AG20443 (cell line): Measurements from ENCODE around the gene ZNF439.
"Not testable (repeated sequence)": the region's sequence is repeated elsewhere in the genome, so short reads cannot be mapped to it uniquely, and the experiment has no call there.

Experiments used
- DNase-seq: peaks from one replicate; pipeline ENCODE4 v3.0.0; 2012; ENCODE audit warnings: low spot score, mixed read lengths

The ZNF439 gene

DNA sequence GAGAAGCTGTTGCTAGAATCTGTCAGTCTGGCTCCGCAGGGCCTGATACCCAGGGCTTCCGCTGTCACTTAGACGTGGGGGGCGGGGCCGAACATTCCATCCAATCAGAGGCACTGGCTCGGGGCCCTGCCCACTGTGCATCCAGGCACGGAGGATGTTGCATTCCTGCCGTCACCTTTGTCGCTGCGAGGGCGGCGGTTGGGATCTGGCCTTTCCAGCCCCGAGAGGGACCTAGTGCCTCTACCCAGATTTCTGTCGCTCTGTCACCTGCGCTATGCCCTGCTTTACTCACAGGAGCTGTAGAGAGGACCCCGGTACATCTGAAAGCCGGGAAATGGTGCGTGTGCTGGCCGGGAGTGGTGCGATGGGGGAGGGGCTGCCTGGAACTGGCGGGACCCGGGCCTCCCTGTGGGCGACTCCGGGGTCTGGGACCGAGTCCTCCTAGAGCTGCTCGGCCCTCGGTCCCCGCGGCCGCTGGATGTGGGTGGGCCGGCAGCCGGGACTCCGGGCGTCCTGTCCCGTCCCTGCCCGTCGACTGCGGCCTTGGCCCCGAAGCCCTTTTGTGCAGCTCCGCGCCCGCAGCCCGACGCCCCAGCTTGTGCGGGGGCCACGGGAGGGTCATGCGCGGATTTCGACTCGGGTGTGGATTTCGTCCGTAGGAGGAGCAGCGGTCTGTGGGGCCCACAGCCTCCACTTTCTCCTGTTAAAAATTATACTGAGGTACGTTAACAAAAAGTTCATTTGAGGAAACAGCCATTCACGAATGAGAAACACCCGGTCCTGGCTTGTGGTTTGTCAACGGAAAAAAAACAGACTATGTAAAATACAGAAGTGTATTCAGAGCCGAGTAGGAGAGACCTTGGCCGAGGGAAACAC lies at the start of gene ZNF439:
TSS of gene ZNF439 (plus strand) at position 133 of the 876 bp plus-strand sequence. CDS start at position 275, 142 bp downstream.
- peak; percentile 94 for DNase-seq

DNA sequence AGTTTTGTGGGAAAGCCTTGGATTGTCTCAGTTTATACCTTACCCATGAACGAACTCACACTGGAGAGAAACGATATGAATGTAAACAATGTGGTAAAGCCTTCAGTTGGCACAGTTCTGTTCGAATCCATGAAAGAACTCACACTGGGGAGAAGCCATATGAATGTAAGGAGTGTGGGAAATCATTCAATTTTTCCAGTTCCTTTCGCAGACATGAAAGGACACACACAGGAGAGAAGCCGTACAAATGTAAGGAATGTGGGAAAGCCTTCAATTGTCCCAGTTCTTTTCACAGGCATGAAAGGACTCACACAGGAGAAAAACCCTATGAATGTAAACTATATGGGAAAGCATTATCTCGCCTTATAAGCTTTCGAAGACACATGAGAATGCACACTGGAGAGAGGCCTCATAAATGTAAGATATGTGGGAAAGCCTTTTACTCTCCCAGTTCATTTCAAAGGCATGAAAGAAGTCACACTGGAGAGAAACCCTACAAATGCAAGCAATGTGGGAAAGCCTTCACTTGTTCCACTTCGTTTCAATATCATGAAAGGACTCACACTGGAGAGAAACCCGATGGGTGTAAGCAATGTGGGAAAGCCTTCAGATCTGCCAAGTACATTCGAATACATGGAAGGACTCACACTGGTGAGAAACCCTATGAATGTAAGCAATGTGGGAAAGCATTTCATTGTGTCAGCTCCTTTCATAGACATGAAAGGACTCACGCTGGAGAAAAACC lies 42.0 kb upstream of the ZNF439 start:
- DNase-seq = no peak

DNA sequence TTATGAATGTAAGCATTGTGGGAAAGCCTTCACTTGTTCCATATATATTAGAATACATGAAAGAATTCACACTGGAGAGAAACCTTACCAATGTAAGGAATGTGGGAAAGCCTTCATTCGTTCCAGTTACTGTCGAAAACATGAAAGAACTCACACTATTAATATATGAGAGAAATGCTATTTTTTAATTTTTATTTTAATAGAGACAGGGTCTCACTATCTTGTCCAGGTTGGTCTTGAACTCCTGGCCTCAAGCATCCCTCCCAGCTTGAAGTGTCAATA lies 41.5 kb upstream of the ZNF439 start:
- no peak for DNase-seq

DNA sequence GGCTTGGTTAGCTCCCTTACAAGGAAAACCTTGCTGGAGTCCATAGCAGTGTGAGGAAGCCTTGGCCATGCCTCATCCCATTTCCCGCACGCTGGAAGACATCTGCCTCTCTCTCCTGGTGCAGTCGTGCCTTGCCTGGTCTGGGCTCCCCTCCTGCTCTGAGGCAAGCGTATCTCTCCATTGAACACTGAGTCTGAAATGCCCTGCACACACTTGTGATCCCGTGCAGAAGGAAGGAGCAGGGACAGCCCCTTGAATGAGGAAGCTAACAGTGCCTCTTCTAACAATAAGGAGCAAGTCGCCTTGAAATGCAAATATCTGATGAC lies 34.9 kb upstream of the ZNF439 start:
- DNase-seq = peak; percentile 44

DNA sequence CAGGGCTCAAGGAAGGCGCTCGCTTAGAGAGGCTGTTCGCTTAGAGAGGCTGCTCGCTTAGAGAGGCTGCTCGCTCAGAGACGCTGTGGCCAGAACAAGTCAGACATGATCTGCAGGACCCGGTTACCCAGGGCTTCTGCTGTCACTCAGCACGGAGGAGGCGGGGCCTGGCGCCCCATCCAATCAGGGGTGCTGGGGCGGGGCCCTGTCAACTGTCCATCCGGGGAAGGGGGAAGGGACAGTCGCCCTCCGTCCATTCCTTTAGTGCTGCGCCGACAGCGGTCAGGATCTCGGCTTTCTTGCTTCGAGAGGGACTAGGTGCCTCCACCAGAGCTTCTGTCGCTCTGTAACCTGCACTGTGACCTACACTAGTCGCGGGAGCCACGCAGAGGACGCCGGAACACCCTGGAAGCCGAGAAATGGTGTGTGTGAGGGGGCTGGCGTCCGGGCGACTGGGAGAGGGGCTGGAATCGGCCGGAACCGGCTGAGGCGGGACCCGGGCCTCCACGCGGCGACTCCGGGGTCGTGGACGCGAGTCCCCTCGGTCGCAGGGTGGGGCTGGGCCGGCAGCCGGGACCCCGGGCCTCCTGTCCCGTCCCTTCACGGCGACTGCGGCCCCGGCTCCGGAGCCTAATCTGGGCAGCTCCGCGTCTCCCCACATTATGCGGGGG lies 34.4 kb upstream of the ZNF439 start, which contains the start of gene ZNF440:
TSS of gene ZNF440 (plus strand) at position 245 of the 671 bp plus-strand sequence. CDS start at position 420, 175 bp downstream.
- DNase-seq = peak; percentile 98

DNA sequence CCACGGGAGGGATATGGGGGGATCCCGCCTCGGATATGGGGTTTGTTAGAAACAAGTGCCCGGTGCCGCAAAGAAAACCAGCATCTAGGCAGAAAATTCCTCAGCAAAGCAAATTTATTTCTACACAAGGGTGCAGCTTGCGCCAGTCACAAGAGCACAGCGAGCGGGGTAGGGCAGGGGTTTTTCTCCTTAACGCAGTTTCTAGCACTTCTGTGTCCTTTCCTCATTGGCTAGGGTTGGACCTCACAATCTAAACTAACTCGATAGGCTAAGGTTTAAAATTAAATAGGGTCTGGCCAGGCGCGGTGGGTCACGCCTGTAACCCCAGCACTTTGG lies 33.9 kb upstream of the ZNF439 start:
- no peak for DNase-seq

DNA sequence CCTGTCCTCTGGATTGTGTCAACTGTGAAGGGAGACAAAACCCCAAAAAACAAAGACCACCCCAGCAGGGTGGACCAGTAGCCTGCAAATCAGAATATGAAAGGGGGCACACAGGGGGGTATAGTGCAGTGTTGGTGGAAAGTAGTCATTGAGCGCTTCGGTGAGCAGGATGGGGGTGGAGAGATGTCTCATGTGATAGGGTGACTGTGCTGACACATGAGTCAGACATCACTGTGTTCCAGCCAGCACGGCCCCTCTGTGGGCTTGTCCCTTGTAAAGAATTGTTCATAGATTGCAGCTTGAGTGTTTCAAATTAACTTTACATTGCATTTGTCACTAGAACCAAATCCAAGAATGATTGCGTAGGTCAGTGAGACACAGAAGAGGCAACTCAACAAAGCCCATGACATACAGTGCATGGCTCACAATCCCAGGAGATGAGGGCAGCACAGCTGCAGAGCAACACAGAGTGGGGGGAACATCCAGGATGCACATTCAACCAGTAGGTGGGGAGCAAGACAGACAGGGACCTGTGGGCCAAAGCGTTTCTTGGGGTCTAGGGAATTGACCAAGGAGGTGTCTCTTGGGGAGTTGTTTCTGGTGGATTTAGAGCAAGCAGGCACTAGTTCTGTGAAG lies 26.9 kb upstream of the ZNF439 start:
- DNase-seq = peak; percentile 18

DNA sequence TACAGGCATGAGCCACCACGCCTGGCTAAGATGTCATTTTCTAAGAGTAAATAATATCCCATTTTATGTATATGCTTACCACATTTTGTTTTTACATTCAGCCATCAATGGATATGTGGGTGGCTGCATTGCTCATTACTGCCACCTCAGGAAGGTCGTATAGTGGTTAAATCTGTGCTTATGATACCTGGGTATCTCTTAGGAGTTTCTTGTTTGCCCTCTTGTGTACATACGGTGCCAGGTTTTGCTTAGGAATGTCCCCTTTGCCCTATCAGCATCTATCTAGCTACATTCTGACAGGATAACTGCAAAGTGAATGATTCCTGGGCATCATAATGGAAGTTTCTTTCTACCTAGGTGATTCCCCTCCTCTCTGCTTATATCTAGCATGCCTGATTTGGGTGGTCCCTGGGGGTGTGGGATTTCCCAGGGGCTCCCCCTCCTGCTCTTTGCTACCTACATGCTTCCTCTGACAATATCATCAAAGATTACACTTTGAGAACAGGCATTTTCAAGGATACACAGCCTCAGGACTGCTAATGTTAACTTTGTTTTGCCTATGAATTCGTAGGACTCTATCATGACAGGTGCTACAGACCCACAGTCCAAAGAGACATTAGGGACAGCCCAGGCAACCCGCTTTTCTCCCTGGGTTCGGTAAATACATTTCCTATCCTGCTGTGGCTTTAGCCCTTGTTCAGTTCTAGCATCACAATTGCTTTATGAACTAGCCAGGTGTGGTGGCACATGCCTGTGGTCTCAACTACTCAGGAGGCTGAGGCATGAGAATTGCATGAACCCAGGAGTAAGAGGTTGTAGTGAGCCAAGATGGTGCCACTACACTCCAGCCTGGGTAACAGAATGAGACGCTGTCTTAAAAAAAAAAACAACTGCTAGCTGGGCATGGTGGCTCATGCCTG lies 19.3 kb upstream of the ZNF439 start:
- DNase-seq = not testable (repeated sequence)

DNA sequence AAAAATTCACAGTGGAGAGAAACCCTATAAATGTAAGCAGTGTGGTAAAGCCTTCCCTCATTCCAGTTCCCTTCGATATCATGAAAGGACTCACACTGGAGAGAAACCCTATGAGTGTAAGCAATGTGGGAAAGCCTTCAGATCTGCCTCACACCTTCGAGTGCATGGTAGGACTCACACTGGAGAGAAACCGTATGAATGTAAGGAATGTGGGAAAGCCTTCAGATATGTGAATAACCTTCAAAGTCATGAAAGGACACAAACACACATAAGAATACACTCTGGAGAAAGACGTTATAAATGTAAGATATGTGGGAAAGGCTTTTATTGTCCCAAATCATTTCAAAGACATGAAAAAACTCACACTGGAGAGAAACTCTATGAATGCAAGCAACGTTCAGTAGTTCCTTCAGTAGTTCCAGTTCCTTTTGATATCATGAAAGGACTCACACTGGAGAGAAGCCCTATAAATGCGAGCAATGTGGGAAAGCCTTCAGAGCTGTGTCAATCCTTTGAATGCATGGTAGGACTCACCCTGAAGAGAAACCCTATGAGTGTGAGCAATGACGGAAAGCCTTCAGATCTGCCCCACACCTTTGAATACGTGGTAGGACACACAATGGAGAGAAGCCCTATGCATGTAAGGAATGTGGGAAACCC lies 16.1 kb upstream of the ZNF439 start:
- DNase-seq = no peak

DNA sequence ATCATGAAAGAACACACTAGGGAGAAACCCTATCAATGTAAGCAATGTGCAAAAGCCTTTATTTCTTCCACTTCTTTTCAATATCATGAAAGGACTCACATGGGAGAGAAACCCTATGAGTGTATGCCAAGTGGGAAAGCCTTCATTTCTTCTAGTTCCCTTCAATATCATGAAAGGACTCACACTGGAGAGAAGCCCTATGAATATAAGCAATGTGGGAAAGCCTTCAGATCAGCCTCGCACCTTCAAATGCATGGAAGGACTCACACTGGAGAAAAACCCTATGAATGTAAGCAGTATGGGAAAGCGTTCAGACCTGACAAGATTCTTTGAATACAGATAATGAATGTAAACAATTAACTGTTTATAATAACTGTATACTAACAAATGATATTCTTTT lies 15.0 kb upstream of the ZNF439 start:
- DNase-seq = no peak

DNA sequence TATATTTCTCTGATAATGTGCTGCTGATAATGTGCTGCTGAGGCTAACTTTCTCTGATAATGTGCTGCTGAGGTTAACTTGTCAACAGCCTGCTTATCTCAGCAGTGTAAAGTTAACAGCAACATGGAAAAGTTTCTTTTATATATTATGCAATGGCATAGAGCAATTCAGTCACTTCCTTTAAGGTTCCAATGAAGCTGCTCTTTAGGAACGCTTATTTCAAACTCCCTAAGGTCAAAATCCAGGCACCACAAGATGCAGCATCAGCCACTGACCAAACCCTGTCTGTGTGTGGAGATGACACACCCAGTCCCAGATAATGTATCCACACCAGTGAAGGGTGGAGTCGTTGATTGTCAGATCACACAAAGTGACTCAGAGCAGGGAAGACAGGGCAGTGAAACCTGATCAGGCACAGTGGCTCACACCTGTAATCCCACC lies 12.9 kb upstream of the ZNF439 start:
- DNase-seq = not testable (repeated sequence)

DNA sequence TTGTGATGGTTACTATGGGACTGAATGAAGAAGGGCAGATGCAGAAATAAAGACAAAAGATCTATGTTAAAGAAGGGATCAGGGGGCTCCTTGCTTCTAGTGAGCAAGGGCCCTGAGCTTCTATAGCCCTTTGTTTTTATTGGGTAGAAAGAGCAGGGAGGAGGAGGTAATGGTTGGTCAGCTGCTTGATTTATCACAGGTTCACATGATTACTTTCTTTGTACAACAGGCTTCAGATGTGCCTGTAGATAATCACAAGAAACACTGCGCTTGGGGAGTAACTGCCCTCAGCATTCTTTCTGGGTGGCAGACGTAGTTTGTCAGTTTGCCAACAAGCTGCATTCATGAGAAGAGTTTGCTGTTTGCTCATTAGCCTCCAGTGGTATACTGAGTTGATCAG lies 4.8 kb upstream of the ZNF439 start:
- no peak for DNase-seq

DNA sequence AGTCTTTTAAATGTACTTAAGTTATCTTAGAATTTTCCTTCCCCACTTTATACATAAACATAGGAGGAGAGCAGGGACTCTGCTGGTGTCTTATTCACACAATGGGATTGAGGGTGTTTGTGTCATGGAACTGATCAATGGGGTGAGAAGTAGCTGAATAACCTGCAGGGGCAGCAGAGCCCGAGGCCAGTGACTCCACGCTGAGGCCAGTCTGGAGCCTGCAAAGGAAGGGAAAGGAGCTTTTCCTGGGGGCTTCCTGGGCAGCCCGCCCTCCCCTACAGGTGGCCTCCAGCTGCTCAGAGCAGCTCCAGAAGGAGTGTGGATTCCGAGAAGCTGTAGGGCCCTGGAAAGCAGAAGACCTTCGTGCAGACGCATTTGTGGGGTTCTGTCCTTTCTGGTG lies 911 bp upstream of the ZNF439 start:
- DNase-seq = peak; percentile 7

DNA sequence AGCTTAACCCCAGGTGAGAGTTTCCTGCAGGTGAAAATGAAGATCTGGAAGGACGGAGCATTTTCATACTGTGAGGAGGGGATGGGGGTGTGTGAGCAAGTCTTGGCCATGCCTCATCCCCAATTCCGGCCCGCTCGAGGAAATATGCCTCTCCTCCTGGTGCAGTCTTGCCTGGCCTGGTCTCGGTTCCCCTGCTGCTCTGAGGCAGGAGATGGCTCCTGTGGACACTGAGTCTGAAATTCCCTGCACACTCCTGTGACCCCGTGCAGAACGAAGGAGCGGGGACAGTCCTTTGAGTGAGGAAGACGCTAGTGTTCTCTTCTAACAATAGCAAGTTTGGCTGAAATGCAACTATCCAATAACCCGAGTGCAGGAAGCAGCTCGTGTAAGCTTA lies 329 bp upstream of the ZNF439 start:
- no peak for DNase-seq

DNA sequence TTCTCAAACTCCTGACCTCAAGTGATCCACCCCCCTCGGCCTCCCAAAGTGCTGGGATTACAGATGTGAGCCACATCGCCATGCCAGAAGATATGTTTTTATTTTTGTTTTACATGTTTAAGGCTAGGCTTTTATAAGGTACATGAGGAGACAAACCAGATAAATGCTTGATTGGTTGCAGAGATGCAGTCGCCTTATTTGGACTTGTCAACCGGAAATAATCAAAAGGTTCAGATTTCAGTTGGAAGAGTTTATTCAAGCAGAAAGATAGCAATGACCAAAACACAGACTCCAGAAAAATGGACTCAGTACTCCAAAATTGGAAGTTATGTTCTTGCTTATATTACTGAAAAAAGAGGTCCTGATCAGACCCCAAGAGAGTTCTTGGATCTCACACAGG lies 1.8 kb downstream of the ZNF439 start:
- not testable (repeated sequence) for DNase-seq

DNA sequence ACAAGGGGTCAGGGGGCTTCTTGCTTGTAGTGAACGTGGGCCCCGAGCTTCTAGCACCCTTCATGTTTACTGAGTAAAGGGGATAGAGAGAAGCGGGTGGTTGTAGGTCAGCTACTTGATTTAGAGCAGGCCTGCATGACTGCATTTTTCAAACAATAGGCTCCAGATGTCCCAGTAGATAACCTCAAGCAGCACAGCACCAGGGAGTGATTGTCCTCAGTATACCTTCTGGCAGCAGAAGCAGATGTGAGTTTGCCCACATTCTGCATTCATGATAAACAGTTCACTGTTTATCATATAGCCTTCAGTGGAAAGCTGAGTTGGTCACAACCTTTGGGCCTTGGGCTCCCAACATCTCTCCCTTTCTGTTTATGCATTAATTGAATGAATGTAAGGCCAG lies 4.8 kb downstream of the ZNF439 start:
- no peak for DNase-seq

DNA sequence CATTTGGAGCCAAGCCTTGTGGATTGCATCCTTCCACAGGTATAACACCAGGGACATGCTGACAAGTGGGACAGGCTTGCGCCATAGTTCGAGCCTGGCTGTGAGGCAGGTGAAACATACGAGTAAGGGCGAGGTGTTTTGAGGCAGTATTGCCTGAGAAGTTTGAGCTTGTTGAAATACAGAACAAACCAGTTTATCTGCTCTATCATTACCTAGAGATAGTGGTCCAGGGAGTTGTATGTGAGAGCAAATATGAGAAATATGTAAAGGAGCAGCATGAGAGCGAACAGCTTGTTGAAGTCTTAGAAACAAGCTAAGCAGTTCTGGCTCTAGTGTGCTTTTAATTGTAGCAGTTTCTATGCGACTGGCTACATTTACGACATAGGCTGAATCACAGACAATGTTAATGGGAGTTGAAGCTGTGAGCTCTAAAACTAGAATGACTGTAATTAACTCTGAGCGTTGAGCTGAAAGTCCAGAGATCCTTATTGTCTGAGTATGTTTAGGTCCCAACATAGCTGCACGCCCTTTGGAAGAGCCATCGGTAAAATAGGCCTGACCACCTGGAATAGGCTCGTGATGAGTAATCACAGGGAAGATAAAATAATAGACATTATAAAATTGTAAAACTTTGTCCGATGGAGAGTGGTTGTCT lies 8.2 kb downstream of the ZNF439 start:
- DNase-seq = no peak

DNA sequence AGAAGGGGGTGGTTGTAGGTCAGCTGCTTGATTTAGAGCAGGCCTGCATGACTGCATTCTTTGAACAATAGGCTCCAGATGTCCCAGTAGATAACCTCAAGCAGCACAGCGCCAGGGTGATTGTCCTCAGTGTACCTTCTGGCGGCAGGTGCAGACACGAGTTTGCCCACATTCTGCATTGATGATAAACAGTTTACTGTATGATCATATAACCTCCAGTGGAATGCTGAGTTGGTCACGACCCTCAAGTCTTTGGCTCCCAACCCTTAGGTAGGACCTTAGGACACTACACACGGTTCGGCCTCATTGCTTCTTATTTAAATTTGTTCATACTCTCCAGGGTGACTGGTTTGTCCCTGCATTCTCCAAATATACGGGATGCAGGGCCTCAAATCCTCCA lies 12.2 kb downstream of the ZNF439 start:
- no peak for DNase-seq

DNA sequence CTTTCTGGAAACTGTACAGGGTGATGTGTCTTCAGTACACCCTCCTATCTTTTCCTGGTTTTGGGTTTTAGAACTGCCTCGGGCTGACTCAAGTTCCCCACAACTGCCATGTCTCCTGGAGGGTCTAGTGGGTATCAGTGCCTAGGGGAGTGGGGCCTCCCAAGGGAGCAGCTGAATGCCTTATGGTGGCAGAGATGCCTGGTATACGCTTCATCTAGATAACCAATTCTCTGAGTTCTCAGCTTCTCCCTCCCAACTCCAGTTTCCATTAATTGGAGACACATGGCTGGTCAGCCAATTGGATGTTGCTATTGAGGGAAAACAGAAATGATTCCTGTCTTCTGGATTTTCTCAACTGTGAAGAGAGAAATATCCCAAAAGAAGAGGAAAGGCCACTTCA lies 12.8 kb downstream of the ZNF439 start:
- no peak for DNase-seq

DNA sequence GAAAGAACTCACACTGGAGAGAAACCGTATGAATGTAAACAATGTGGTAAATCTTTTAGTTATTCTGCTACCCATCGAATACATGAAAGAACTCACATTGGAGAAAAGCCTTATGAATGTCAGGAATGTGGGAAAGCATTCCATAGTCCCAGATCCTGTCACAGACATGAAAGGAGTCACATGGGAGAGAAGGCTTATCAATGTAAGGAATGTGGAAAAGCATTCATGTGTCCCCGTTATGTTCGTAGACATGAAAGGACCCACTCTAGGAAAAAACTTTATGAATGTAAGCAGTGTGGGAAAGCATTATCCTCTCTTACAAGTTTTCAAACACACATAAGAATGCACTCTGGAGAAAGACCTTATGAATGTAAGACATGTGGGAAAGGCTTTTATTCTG lies 19.2 kb downstream of the ZNF439 start:
- DNase-seq = not testable (repeated sequence)
